Breast epithelium (tissue), 4 donors: ENCODE measurements around the gene RSF1. TPM values are rescaled to one million over a fixed set of nuclear protein-coding genes. Genes with fewer than 3 reads are reported as not detected.

Experiments
- DNase-seq, 2 donors: peaks; one replicate each; pipeline ENCODE4 v3.0.0-alpha.2; 2019; ENCODE audit warnings: low spot score in 2 of 2
- H3K27ac ChIP-seq, 2 donors: fragments of 200-600 bp; sonication (generic) in 1 of 2; one replicate each; pipeline ENCODE4 v1.5.1; 2016 to 2019; ENCODE audit warnings: mild to moderate bottlenecking in 1 of 2
- H3K27me3 ChIP-seq, 2 donors: fragments of 200-600 bp; sonication (generic) in 1 of 2; one replicate each; pipeline versions ENCODE4 v1.5.1 to v1.6.0; 2017 to 2019; ENCODE audit warnings: control low read depth in 1 of 2, mild to moderate bottlenecking in 1 of 2
- H3K36me3 ChIP-seq: fragments of 200-600 bp; one replicate; pipeline ENCODE4 v1.5.1; 2019
- H3K4me1 ChIP-seq, 2 donors: fragments of 200-600 bp; sonication (generic); one replicate each; pipeline ENCODE4 v1.5.1; 2016 to 2019; ENCODE audit warnings: control low read depth in 1 of 2
- H3K4me3 ChIP-seq, 3 donors: fragments of 200-600 bp; sonication (generic); 1 replicate in 2 of 3; 2 replicates in 1 of 3; pipeline ENCODE4 v1.5.1; 2016 to 2019; ENCODE audit warnings: mild to moderate bottlenecking in 3 of 3, moderate library complexity in 2 of 3
- H3K9me3 ChIP-seq, 2 donors: fragments of 200-600 bp; sonication (generic) in 1 of 2; one replicate each; pipeline ENCODE4 v1.5.1; 2016 to 2019; ENCODE audit warnings: control low read depth in 1 of 2
- POLR2A ChIP-seq: fragments of 450-650 bp; IDR thresholded peaks from one replicate; pipeline ENCODE4 v1.6.1; 2016; ENCODE audit warnings: antibody characterized with exemption, mild to moderate bottlenecking, moderate library complexity
- POLR2AphosphoS5 ChIP-seq, 3 donors: sonication (generic); formaldehyde crosslinking; IDR thresholded peaks; one replicate each; pipeline ENCODE4 v1.6.1; 2017; ENCODE audit warnings: antibody characterized with exemption in 3 of 3
- intact Hi-C: fragments of 100-400 bp; cut with DNase I; formaldehyde crosslinking; loops from one replicate; pipeline ENCODE4 v1.15.1; 2023; ENCODE audit warnings: low total_unique reads
- total RNA-seq, 3 donors: library from RNA; depleted of rRNA; stranded (reverse); fragments of >200 nt; gene quantifications; one replicate each; pipeline ENCODE4 v1.1.0, GENCODE V29; 2016
- TF ChIP-seq, protein P1 (sequence below), 3 donors: fragments of 450-650 bp; IDR thresholded peaks; one replicate each; pipeline ENCODE4 v1.5.1; 2016 to 2017; ENCODE audit warnings: antibody characterized with exemption in 3 of 3, mild to moderate bottlenecking in 3 of 3, moderate library complexity in 3 of 3

RSF1 gene
- total RNA-seq, 3 donors from 2014 or later: 82.2 to 112 (median 82.3) TPM

DNA sequence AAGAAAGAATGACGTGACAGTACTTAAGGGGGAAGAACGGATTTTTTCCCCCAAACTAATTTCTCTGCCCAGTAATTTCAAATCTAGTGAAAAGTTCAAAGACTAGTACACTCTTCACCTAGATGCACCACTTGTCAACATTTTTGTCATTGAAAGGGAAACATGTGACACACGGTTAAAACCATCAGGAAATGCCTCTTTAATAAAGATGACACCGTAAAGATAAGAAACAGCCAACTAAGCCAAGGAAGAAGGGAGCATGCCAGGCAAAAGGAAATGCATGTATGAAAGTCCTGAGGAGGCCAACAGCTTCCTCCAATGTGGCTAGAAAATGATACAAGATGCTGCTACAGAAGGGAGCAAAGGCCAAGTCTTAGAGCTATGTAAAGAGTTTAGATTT lies 49.4 kb downstream of the RSF1 start:
- no peak overlapping the region for H3K27ac ChIP-seq
- H3K27me3 ChIP-seq: no peaks in the 10 kb centered on the region
- H3K4me1 ChIP-seq: no peaks in the 10 kb centered on the region
- no peaks in the 10 kb centered on the region for H3K9me3 ChIP-seq
- H3K36me3 ChIP-seq: no peaks in the 10 kb centered on the region
- no peak for DNase-seq
- no peak overlapping the region for H3K4me3 ChIP-seq
- TF ChIP-seq POLR2AphosphoS5 (IDR thresholded peaks at IDR 0.05) (no peak), POLR2A (no peak)
- TF ChIP-seq, protein P1, sequence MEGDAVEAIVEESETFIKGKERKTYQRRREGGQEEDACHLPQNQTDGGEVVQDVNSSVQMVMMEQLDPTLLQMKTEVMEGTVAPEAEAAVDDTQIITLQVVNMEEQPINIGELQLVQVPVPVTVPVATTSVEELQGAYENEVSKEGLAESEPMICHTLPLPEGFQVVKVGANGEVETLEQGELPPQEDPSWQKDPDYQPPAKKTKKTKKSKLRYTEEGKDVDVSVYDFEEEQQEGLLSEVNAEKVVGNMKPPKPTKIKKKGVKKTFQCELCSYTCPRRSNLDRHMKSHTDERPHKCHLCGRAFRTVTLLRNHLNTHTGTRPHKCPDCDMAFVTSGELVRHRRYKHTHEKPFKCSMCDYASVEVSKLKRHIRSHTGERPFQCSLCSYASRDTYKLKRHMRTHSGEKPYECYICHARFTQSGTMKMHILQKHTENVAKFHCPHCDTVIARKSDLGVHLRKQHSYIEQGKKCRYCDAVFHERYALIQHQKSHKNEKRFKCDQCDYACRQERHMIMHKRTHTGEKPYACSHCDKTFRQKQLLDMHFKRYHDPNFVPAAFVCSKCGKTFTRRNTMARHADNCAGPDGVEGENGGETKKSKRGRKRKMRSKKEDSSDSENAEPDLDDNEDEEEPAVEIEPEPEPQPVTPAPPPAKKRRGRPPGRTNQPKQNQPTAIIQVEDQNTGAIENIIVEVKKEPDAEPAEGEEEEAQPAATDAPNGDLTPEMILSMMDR (IDR thresholded peaks at IDR 0.05): no peak
- intact Hi-C loops: no loop called here

DNA sequence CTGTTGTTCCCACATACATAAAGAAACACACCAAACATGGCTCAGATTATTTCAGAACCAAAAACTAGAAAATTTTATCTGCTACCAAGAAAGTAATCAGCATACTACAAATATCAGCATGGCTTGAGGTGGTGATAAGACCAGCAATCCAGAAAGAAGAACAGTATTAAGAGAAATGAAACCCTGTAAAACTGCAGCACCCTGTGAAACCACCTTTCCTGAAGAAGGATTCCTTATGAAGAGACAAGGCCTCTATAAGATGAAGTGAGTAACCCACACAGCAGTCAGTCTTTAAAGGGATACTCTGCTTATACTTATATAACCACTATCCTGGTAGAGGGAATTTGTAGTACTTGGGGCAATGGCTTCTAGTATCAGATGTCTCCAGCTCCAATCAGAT lies 49.9 kb downstream of the RSF1 start:
- intact Hi-C loops: no loop called here
- Histone ChIP-seq H3K9me3 (no peaks in the 10 kb centered on the region), H3K27ac (no peak overlapping the region), H3K36me3 (no peaks in the 10 kb centered on the region), H3K27me3 (no peaks in the 10 kb centered on the region), H3K4me1 (no peaks in the 10 kb centered on the region), H3K4me3 (no peak overlapping the region)
- TF ChIP-seq POLR2AphosphoS5 (IDR thresholded peaks at IDR 0.05) (no peak), POLR2A (no peak)
- TF ChIP-seq, protein P1 (IDR thresholded peaks at IDR 0.05): no peak
- DNase-seq: no peak

DNA sequence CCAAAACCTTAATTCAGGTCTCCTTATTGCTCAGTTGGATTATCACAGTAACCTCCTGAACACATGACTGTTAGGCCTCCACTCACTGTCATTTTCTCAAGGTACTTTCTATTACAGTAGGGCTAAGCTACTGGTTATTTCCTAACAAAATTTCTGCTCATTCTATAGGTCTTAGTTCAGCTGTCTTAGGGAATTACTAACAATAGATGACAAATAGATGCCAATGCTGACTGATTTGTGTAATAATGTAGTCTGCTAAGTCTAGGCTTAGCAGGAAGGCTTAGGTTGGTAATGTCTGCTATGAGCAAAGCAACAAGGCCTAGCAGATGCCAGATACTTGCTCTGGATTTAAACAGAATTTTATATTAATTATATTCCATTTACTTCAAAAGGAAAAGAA lies 58.1 kb downstream of the RSF1 start:
- no peak overlapping the region for H3K4me3 ChIP-seq
- no peaks in the 10 kb centered on the region for H3K36me3 ChIP-seq
- no peak for DNase-seq
- H3K27me3 ChIP-seq: no peaks in the 10 kb centered on the region
- intact Hi-C loops: no loop called here
- no peak overlapping the region for H3K27ac ChIP-seq
- no peaks in the 10 kb centered on the region for H3K9me3 ChIP-seq
- no peaks in the 10 kb centered on the region for H3K4me1 ChIP-seq
- TF ChIP-seq POLR2A: no peak
- TF ChIP-seq POLR2AphosphoS5 (IDR thresholded peaks at IDR 0.05): no peak
- TF ChIP-seq, protein P1 (IDR thresholded peaks at IDR 0.05): no peak

DNA sequence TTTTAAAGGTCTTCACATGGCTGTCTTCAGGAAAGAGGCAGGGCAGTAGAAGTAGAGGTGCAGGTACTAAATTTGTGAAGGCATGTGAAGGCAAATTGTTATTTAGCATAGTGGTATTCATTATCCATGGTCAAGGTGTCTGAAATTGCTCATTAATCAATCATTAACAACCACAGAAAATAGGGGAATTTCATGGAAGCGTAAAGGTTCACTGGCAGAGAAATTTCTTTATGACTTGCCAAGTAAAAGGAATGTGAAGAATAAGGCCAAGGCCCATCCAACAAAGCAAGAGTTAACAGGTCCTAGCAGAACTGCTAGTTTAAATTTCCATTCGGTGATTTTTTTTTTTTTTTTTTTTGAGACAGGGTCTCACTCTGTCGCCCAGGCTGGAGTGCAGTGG lies 59.0 kb downstream of the RSF1 start:
- Histone ChIP-seq H3K4me3 (no peak overlapping the region), H3K27ac (no peak overlapping the region), H3K4me1 (no peaks in the 10 kb centered on the region), H3K36me3 (no peaks in the 10 kb centered on the region), H3K27me3 (no peaks in the 10 kb centered on the region), H3K9me3 (no peaks in the 10 kb centered on the region)
- DNase-seq: no peak
- no peak for TF ChIP-seq POLR2AphosphoS5 (IDR thresholded peaks at IDR 0.05)
- TF ChIP-seq POLR2A: no peak
- intact Hi-C loops: no loop called here

DNA sequence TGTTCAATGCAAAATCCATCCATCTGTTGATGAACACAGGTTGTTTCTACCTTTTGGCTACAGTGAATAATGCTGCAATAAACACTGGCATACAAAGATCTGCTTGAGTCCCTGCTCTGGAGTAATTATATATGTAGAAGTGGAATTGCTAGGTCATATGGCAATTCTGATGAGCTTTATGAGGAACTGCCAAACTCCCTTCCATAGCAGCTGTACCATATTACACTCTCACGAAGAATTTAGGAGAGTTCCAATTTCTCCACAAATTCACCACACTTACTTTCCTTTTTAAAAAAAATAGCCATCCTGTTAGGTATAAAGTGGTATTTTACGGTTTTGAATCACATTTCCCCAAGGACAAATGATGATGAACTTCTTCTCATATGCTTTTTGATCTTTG lies 62.2 kb downstream of the RSF1 start:
- DNase-seq: no peak
- intact Hi-C loops: no loop called here
- Histone ChIP-seq H3K36me3 (no peaks in the 10 kb centered on the region), H3K4me1 (no peaks in the 10 kb centered on the region), H3K9me3 (no peaks in the 10 kb centered on the region), H3K4me3 (no peak overlapping the region), H3K27me3 (no peaks in the 10 kb centered on the region), H3K27ac (no peak overlapping the region)
- TF ChIP-seq POLR2A: no peak

DNA sequence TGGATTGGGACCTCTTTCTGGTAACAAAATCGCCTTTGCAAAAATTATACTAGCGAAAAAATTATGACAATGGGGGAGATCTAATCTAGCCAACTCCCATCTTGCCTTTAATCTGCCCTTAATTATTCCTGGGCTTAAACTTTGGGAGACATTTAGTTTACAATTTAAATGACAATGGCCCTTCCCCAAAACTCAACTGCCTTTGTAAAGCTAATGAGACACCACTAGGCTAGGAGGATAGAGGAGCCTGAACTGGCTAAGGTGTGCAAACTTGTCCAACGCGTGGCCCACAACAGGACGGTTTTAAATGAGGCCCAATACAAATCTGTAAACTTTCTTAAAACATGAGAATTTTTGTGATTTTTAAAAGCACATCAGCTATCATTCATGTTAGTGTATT lies 67.3 kb downstream of the RSF1 start:
- TF ChIP-seq, protein P1 (IDR thresholded peaks at IDR 0.05): no peak
- TF ChIP-seq POLR2A (no peak), POLR2AphosphoS5 (IDR thresholded peaks at IDR 0.05) (no peak)
- Histone ChIP-seq H3K4me1 (no peaks in the 10 kb centered on the region), H3K27ac (no peak overlapping the region), H3K36me3 (no peaks in the 10 kb centered on the region), H3K4me3 (no peak overlapping the region), H3K27me3 (no peaks in the 10 kb centered on the region), H3K9me3 (no peaks in the 10 kb centered on the region)
- DNase-seq: no peak
- intact Hi-C loops: no loop called here
